Stimulated activated naive CD4-positive, alpha-beta T cell treated with Interleukin-2 at 50 U/mL for 16 hours (primary cell): Measurements from ENCODE around the gene RRP1.

ENCODE experiments used
- DNase-seq: peaks from one replicate; lab custom pipeline; 2025; lab: John Stamatoyannopoulos, UW

RRP1 gene

DNA sequence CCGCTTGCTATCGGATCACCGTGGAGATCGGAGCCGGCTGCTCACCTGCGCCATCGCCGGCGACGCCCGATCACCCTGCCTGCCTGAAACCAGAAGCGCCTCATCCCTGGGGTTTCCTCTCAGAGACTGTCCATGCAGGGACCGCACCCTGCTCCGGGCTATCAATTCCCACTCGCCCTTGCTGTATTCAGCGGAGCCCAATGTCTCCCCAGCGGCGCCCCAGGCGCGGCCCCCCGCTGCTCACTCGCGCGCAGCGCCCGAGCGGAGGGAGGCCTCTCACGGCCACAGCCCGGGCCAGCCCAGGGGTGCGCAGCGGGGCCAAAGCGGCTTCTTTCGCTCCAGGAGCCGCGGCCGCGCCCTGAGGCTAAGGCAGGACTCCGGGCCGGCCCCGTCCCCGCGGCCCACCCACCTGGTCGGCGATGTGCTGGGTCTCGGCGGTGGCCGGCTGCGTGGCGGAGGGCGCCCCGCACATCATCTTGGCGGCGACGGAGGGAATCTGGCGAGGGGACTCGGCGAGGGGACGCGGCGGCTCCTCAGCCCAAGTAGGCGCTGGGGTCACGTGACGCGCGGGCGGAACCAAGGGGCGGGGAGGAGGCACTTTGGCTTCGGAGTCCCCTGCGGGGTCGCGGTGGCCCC, 13.5 kb upstream of the RRP1 start, which contains the start of gene CSTB:
Gene CSTB, minus strand, starts transcription at position 514 of the 636 bp plus-strand sequence. Its CDS starts 39 bp downstream, at position 475.
- peak; percentile 83 for DNase-seq

DNA sequence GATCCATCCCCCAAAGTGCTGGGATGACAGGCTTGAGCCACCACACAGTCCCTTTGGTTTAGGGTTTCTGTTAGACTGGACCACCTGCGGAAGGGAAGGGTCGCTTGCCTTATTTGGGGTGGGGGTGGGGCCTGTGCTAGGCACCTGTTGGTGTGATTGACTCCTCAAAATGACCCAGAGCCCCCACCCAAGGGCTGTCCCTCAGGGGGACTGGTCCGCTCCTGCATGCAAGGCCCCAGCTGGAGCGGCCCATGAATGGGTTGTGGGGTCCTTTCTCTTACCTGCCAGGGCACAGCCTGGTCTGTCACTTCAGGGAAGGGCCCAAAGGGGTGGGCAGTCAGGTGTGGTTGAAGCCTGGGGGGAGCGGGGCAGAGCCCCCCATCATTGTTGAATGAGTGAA, 11.4 kb upstream of the RRP1 start:
- DNase-seq = no peak

DNA sequence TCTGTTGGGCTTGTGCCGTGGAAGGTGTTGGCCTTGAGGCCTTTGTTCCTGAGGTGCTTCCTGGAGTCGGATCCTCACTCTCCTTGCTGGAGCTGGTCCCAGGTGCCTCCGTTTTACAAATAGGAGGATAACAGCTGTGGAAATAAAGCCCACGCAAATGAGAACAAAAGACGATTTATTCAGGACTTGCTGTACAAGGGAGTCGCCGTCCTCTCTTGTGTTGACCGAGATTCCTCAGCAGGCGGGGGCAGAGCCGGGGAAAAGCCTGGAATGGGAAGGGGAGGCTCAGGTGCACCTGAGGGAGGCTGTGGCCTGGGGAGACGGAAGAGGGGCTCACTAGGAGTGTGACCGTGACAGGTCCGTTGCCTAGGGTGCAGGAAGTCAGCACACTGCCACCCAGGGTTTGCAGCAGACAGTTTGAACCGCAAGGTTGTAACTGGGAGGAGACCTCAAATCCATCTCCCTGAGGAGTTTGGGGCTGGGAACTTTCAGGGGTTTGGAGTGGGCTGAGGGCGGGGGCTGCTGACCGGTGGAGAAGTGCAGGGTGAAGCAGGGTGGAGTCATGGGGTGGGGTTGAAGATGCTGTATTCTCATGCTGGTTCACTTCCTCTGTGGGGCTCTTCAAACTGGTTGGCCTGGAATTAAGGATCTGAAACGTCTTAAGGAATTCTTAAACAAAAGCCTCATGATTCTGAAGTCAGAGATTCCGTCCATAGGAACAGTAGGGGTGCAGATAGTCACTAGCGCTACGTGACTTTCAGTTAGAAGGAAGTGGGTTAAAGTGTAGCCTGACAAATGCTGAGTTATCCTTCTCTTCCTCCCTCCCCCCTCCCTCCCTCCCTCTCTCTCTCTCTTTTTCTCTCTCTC, 10.7 kb upstream of the RRP1 start:
- no peak for DNase-seq

DNA sequence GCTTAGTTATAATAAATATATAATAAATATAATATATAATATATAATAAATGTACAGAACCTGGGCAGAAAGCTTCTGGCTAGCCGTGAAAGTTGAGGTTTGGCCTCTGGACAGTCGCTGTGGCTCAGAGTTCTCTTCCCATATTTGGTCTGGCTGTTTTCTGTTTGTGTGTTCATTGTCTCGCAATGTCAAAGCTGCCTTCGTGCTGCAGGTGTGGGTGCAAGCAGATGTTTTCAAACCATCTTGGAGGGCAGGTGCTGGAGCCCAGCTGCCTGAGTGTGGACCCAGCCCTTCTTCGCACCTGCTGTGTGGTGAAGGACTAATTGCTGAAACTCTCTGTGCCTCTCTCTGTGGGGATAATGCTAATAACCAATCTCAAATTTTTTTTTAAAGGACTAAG, 9.7 kb upstream of the RRP1 start:
- no peak for DNase-seq

DNA sequence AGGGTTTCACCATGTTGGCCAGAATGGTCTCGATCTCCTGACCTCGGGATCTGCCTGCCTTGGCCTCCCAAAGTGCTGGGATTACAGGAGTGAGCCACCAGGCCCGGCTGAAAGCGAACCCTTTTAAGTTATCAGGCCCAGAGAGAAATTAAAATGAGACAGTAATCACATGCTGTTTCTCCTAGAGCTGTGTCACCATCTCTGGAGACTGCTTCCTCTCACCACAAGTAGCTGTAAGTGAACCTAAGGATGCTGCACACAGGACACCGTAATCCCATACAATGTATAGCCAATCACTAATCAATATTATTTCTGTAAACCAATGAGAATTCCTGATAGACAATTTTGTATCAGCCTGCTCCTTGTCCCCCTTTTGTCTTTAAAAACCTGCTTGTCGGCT, 7.5 kb upstream of the RRP1 start:
- DNase-seq = no peak

DNA sequence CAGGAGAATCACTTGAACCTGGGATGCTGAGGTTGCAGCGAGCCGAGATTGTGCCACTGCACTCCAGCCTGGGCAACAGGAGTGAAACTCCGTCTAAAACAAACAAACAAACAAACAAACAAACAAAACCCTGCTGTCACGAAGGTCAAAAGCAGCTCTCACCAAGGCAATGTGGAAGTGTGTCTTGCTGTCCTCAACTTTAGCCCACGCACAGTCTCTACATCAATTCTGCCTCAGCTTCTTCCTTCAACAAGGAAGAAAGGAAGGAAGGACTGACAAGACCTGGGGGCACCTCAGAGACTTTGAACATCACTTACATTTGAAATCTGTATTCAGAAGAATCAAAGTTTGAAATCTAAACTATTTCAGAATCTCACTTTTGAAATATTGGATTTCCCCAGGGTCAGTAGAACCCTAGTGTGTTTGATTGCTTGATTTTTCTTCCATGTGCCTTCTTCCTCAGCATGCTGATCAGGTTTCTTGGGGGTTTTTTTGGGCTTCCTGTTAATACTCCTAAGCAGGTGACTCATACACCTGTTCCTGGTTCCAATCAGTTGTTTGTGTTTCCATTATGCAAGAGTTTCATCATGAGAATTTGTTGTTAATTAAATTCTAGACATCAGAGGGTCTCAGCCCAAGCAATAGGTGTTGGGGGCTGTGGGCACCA, 6.8 kb upstream of the RRP1 start:
- no peak for DNase-seq

DNA sequence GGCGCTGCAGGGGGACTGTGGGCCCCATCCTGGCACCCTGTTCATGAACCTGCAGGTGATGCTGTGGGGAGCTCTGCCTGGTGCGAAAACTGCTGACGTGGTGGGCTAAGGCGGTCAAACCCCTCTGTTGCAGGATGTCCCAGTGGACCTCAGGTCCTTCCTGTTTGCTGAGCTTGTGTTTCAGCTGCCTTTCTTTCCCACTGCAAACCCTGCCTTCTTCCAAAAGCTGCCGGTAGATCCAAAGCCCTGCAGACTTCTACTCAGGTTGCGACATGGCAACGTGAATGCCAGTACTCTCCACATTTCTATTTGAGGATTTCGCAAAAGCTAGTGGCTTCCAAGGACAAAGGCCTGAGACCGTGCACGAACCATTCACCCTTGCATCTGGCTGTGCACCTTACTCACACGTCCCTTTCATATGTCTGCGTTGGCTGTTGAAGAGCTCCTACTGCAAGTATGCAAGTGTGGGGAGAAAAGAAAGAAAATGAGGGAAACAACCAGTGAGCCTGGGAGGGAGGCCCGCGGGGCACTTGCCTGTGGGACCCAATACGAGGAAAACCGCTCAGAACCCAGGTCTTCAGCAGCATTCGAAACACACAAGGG, 6.2 kb upstream of the RRP1 start:
- no peak for DNase-seq

DNA sequence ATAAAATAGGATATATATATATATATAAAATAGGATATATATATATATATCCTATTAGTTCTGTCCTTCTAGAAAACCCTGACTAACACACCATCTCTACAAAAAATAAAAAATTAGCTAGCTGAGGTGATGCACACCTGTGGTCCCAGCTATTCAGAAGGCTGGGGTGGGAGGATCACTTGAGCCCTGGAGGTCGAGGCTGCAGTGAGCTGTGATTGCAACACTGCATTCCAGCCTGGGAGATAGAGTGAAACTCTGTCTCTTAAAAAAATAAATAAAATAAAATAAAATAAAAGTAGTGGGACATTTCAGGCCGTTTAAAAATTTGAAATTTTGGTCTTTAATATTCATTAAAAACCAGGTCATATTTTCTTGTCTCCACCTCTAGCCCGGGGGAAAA, 4.2 kb upstream of the RRP1 start:
- no peak for DNase-seq

DNA sequence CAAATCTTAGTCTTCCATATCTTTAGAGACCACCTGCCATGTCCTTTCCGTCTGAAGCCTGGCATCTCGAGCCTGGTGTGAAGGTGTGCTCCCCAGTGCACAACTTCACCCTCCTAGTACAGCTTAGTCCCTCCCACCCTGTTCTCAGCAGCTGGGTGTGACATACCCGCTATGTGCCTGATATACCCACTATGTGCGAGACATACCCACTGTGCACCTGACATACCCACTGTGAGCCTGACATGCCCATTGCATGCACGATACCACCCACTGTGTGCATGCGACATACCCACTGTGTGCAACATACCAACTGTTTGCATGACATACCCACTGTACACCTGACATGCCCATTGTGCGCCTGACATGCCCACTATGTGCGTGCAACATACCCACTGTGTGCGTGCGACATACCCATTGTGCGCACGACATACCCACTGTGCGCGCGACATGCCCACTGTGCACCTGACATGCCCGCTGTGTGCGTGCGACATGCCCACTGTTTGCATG, 3.0 kb upstream of the RRP1 start:
- no peak for DNase-seq

DNA sequence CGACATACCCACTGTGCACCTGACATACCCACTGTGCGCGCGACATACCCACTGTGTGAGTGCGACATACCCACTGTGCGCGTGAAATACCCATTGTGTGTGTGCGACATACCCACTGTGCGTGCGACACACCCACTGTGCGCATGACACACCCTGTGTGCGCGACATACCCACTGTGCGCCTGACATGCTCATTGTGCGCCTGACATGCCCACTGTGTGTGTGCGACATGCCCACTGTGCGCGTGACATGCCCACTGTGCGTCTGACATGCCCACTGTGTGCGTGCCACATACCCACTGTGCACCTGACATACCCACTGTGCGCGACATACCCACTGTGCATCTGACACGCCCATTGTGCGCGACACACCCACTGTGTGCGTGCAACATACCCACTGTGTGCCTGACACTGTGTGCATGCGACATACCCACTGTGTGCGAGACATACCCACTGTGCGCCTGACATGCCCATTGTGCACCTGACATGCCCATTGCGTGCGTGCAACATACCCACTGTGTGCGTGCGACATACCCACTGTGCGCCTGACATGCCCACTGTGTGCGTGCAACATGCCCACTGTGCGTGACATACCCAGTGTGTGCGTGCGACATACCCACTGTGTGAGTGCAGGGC, 2.5 kb upstream of the RRP1 start:
- DNase-seq = no peak

DNA sequence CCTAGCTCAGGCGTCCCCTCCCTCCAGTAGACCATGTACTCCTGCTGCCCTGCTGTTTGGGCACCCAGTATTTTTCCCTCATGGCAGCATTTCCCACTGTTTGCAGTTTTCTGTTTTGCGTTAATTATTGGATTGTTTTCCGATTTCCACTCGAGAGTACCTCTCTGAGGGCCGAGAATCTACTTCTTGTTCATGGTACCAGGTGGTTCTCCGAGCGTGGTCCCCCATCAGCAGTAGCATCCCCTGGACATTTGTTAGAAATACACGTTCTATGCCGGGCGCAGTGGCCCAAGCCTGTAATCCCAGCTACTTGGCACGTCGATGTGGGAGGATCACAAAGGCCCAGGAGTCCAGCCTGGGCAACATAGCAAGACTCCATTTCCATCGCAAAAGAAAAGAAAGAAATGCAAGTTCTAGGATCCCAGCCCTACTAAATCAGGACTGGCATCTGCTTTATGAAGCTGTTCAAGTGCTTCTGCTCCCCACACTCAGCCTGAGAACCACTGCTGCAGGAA, 690 bp downstream of the RRP1 start:
- DNase-seq = no peak

DNA sequence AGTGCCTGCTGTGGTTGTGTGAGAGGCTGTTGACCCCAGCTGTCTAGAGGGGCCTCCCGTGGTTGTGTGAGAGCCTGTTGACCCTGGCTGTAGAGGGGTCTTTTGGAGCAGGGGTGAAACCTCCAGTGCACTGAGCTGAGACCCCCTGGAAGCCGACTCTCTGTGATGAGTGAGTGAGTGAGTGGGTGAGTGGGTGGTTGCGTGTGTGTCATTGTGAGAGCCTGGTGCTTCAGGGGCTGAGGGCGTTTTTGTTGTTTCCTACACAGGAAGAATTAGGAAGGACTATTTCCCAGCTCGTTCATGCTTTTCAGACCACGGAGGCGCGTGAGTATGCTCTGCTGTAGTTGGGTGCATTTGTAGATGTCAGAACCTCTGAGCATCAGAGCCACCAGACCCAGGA, 3.0 kb downstream of the RRP1 start:
- no peak for DNase-seq

DNA sequence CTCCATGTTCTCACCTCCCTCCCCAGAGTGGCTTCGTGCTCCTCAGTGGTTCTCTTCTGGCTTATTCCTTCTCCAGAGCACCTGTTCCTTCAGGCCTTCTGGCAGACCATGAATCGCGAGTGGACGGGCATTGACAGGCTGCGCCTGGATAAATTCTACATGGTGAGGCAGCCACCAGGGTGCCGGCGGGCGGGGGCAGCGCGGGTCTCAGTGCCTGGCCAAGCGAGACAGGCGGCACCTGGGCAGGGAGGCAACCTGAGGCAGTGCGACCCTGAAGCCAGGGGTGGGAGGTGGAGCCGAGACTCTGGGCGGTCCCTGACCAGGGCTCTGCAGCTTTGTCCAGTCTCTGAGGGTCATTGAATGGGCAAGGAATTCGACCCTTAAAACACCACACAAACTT, 3.9 kb downstream of the RRP1 start:
- DNase-seq = no peak

DNA sequence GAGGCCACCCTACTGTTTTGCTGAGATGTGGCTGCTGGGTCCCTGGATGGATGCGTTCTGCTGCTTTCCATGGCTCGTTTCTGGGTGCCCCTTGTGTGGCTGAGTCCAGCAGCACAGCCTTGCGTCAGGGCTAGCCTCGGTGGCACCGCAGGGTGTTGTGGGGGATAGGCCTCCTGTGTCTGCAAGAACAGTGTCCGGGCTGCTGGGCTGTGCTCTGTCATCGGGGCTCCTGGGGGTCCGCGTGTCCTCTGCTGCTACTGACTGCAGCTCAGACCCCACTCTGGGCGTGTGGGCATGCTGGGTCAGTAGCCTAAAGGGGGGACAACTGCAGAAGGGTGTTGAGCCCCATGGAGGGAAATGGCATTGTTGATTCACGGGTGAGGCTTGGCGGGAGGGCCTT, 4.9 kb downstream of the RRP1 start:
- no peak for DNase-seq

DNA sequence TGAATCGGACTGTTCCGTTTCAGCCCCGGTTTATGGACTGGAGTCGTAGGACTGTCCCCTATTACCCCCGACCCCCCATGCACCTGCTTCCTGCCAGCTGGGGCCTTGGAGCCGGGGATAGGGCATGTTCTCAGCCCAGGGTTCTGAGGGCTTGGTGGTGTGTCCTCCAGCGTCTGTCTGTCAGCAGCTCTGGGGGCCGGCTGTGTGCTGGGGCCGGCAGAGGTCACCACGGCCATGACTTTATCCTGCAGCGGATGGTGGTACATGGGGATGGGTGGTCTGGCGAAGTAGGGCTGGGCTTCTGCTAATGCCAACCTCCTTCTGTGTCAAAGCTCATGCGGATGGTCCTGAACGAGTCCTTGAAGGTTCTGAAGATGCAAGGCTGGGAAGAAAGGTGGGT, 5.5 kb downstream of the RRP1 start:
- DNase-seq = no peak

DNA sequence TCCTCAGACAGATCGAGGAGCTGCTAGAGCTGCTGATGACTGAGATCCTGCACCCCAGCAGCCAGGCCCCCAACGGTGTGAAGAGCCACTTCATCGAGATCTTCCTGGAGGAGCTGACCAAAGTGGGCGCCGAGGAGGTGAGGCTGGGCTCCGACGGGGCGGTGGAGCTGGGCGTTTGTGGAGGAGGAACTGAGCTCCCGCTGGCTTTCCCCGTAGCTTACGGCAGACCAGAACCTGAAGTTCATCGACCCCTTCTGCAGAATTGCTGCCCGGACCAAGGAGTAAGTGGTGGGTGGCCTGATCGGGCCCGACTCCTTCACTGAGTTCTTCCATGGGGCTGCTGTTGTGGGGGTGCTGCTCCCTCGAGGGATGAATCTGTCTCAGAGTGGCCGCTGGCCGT, 8.0 kb downstream of the RRP1 start:
- DNase-seq = no peak

DNA sequence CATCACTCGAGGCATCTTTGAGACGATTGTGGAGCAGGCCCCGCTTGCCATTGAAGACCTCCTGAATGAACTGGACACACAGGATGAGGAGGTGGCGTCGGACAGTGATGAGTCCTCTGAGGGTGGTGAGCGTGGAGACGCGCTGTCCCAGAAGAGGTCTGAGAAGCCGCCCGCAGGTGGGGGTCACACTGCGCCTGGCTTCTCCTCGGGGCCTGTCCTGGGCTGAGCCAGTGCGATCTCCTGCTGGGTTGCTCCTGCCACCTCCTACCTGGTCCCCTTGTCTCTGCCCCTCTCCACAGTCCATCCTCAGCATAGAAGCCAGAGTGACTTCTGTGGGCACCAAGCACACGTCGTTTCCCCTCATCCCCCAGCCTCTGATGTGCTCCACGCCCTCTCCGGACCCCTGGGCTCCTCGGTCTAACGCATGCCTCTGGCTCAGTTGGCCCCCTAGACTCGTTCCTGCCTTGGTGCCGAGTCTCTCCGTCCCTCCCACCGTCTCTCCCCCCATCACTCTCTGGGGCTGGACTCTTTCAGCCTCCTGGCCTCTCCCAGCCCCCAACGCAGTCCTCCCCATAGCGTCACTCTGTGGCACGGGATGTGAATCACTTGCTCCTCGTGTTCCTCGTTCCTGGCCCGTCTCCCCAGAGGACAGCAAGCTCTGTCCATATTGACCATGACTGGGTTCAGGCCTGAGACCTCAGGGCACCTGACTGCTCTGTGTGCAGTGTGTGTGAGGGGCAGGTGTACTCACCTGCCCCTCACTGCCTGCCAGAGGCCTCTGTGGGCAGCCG, 8.7 kb downstream of the RRP1 start:
- no peak for DNase-seq

DNA sequence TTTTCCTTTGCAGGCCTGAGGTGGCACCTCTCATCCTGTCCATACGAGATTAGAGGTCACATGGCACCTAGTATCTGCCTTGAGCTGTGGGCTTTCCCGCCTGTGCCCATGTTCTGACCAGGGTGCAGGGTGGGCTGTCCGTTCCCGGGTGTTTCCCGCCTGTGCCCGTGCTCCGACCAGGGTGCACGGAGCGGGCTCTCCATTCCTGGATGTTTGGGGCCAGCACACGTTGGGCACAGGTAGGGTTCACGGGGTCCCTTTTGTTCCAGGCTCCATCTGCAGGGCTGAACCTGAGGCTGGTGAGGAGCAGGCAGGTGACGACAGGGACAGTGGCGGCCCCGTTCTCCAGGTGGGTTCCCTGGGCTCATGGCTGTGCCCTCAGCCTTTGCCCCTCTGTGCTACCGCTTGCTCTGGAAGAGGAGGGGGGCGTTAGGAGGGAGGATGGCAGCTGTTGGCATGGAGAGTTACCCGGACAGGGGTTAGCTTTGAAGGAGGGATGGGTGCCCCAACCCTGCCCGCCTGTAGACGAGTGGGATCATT, 10.0 kb downstream of the RRP1 start:
- no peak for DNase-seq

DNA sequence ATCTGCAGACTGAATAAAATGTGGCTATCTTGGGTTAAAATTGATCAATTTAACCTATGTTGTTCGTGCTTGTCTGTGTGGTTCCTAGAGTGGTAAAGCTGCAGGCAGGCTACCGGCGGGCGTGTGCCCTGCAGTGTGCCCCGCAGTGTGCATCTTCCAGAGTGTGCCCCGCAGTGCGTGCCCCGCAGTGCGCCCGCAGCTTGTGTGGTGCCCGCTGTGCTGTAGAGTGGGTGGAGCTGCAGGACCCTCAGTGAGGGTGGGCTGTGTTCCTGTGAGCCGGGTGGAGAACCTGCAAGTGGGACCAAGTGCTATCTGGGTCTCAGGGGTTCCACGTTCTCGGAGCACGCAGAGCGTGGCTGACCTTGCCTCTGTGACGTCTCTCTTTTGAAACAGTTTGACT, 10.7 kb downstream of the RRP1 start:
- no peak for DNase-seq

DNA sequence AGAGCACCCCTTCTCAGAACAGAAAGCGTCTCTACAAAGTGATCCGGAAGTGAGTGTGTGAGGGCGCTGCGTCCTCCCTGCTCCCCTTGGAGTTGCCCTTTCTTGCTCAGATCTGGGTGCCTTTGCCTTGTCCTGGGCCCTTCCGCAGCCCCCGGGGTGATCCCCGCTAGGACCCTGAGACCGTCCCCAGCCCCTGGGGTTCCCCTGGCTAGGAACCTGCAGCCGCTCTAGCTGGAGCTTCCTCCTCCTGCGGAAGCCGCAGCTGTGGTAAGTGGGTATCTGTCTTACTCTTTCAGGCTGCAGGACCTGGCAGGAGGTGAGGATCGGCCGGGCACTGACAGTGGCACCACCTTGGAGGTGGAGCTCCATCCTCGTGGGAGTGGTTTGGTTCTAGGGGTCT, 11.2 kb downstream of the RRP1 start:
- DNase-seq = no peak
